Measurements from ENCODE around the gene SMARCAL1. TPM values are rescaled to one million over a fixed set of nuclear protein-coding genes. Genes with fewer than 3 reads are reported as not detected.

SMARCAL1 gene
- total and polyA plus RNA-seq, 2 experiments from 2014 or later: 19.2 to 28.7 TPM

DNA sequence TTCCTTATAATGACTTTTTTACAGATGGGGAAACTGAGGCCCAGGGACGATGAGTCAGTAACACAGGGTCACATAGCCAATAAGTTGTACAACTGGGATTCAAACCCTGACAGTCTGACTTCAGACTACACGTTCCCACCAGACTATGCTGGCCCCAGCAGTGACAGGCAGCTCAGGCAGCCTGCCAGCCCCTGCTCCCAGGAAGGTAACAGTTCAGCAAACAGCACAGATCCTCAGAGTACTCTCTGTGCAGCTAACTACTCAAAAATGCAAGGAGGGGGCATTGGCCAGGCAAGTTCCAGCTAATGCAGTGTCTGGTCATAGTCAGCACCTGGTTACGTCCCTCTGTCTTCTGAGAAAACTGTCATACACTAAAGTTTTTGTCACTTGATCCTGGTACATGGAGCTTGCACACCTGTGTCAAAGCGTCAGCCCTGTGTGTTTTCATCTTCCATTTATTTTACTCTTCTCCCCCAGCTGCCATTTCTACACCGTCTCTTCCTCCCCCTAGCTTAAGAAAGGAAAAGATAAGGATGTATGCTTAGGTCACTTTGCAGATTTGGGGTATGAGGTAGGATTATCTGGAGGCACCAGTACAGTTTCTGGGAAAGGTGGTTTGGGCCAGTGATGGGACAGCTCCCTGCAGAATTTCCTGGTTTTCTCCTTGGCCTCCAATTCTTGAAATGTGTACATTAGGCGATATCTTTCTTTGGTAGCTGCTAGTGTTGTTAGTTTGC, 4.5 kb downstream of the SMARCAL1 start:
- H3K36me3 ChIP-seq: peaks cover 19% of the 10 kb centered on the region
- no peaks in the 10 kb centered on the region for H3K9me3 ChIP-seq (ENCODE audit: low read depth)
- no peak overlapping the region for H3K4me3 ChIP-seq
- DNase-seq (ENCODE audit: low read depth in 1 of 2, low spot score in 1 of 2): no peak
- H3K27ac ChIP-seq: no peak overlapping the region
- H3K4me1 ChIP-seq (ENCODE audit: low read depth): no peaks in the 10 kb centered on the region
- H3K27me3 ChIP-seq: no peaks in the 10 kb centered on the region
- TF ChIP-seq, protein P1, sequence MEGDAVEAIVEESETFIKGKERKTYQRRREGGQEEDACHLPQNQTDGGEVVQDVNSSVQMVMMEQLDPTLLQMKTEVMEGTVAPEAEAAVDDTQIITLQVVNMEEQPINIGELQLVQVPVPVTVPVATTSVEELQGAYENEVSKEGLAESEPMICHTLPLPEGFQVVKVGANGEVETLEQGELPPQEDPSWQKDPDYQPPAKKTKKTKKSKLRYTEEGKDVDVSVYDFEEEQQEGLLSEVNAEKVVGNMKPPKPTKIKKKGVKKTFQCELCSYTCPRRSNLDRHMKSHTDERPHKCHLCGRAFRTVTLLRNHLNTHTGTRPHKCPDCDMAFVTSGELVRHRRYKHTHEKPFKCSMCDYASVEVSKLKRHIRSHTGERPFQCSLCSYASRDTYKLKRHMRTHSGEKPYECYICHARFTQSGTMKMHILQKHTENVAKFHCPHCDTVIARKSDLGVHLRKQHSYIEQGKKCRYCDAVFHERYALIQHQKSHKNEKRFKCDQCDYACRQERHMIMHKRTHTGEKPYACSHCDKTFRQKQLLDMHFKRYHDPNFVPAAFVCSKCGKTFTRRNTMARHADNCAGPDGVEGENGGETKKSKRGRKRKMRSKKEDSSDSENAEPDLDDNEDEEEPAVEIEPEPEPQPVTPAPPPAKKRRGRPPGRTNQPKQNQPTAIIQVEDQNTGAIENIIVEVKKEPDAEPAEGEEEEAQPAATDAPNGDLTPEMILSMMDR (IDR thresholded peaks at IDR 0.05; ENCODE audit: low read depth, low read length): no peak

DNA sequence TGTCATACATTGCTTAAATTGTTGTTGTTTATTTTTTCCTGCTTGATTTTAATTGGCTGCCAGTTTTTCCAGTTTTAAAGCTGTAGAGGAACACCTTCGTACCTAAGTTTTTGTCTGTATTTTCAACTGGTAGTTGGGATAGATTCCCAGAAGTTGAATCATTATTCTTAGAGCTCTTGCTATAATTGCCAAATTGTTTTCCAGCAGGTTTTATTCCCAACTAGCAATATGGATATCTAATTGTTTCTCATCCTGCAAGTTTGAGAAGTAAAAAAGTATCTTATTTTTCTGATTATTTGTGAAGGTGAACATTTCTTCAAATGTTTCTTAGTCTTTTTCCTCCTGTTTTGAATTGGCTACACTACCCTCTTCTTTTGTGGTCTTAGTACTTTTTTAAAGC, 6.7 kb downstream of the SMARCAL1 start:
- DNase-seq (ENCODE audit: low read depth in 1 of 2, low spot score in 1 of 2): no peak
- no peak overlapping the region for H3K27ac ChIP-seq
- no peaks in the 10 kb centered on the region for H3K9me3 ChIP-seq (ENCODE audit: low read depth)
- TF ChIP-seq, protein P1 (IDR thresholded peaks at IDR 0.05; ENCODE audit: low read depth, low read length): no peak
- no peaks in the 10 kb centered on the region for H3K27me3 ChIP-seq
- peaks cover 32% of the 10 kb centered on the region for H3K36me3 ChIP-seq
- no peaks in the 10 kb centered on the region for H3K4me1 ChIP-seq (ENCODE audit: low read depth)
- H3K4me3 ChIP-seq: no peak overlapping the region

DNA sequence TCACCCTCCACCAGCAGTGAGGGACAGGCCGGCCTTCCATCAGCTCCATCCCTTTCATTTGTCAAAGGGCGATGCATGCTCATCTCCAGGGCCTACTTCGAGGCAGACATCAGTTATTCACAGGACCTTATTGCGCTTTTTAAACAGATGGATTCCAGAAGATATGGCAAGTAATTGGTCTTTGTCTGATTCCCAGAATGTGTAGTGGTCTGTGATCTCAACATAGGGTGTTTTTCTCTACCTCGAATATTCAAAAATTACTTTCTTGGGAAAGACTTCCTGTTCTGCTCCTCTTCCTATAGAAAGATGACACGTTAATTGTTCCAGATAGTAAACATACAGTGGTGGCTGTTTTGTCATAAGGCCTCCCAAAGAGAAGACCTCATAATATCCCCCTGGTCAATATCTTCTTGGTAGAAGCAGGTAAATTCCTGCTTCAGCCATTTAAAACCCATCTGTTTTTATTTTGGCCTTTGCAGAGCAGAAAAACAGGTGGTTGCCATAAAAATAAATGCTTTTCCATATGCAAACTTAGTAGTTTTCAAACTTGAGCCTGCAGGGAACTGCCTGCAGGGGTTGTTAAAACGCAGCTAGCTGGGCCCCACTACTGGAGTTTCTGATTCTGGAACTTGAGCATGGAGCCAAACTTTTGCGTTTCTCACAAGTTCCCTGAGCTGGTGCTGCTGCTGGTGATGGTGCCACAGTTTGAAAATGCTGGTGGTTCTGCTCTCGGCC, 8.2 kb downstream of the SMARCAL1 start:
- no peaks in the 10 kb centered on the region for H3K27me3 ChIP-seq
- TF ChIP-seq, protein P1 (IDR thresholded peaks at IDR 0.05; ENCODE audit: low read depth, low read length): no peak
- no peak overlapping the region for H3K27ac ChIP-seq
- H3K4me3 ChIP-seq: no peak overlapping the region
- no peaks in the 10 kb centered on the region for H3K9me3 ChIP-seq (ENCODE audit: low read depth)
- no peaks in the 10 kb centered on the region for H3K4me1 ChIP-seq (ENCODE audit: low read depth)
- DNase-seq (ENCODE audit: low read depth in 1 of 2, low spot score in 1 of 2): no peak
- peaks cover 42% of the 10 kb centered on the region for H3K36me3 ChIP-seq

DNA sequence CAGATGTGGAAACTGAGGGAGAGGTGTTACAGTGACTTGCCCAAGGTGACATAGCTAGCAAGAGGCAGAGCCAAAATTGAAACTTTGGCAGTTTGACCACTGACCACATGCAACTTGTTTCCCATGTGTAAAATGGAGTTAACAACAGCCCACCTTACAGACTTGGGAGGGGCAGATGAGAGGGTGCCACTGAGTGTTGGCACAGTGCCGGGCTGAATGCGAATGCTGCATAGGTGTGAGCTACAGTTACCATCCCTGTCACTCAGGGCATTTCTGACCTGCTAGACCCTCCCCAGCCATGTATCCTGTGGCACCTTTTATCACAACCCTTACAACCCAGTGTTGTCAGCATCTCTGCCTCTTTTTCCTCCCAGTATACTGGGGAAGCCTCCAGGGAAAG, 10.8 kb downstream of the SMARCAL1 start:
- peaks cover 38% of the 10 kb centered on the region for H3K36me3 ChIP-seq
- TF ChIP-seq, protein P1 (IDR thresholded peaks at IDR 0.05; ENCODE audit: low read depth, low read length): no peak
- H3K27ac ChIP-seq: no peak overlapping the region
- no peak for DNase-seq (ENCODE audit: low read depth in 1 of 2, low spot score in 1 of 2)
- H3K4me3 ChIP-seq: no peak overlapping the region
- H3K9me3 ChIP-seq (ENCODE audit: low read depth): no peaks in the 10 kb centered on the region
- H3K27me3 ChIP-seq: no peaks in the 10 kb centered on the region
- H3K4me1 ChIP-seq (ENCODE audit: low read depth): peaks cover 21% of the 10 kb centered on the region

DNA sequence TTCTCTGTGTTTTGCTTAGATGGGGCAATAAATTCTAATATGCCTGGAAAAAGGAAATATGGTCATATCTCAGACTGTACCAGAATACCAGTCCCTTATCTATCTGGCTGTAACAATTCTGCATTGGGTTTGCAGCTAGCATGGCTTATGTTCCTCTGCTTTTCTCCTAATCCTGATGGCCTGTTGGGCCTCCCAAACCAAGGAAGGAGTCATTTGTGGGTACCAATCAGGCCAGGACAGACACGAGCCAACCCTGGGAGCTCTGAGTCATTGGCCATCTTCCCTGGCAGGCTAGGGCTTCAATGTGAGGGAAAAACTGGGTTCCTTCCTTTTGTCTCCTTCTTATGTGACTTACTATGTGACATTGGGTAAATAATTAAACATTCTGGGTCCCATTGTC, 12.0 kb downstream of the SMARCAL1 start:
- Histone ChIP-seq H3K27me3 (no peaks in the 10 kb centered on the region), H3K4me1 (ENCODE audit: low read depth) (peaks cover 33% of the 10 kb centered on the region), H3K4me3 (no peak overlapping the region), H3K36me3 (peaks cover 38% of the 10 kb centered on the region), H3K9me3 (ENCODE audit: low read depth) (no peaks in the 10 kb centered on the region), H3K27ac (no peak overlapping the region)
- no peak for DNase-seq (ENCODE audit: low read depth in 1 of 2, low spot score in 1 of 2)
- TF ChIP-seq, protein P1 (IDR thresholded peaks at IDR 0.05; ENCODE audit: low read depth, low read length): no peak
